HCT116 (cell line): ENCODE results near the gene BICRAL. TPM values are rescaled to one million over a fixed set of nuclear protein-coding genes. Genes with fewer than 3 reads are reported as not detected.

Source experiments
- ATAC-seq: fragments of 200-7000 bp; cut with Tn5 transposase; 2 replicates; pipeline ENCODE4 v1.9.1; 2020; ENCODE audit warnings: mild to moderate bottlenecking, moderate library complexity
- BruUV-seq: library from RNA; stranded (reverse); fragments of 400-500 nt; replicated peaks from 2 replicates; lab custom pipeline; 2021; lab: Mats Ljungman, UMichigan
- CTCF ChIA-PET: fragments of 300-600 bp; sonication (Branson Sonifier 250); formaldehyde crosslinking; loops from one replicate; lab custom pipeline; 2021; ENCODE audit warnings: antibody characterized with exemption; lab: Charles Lee
- POLR2A ChIA-PET: fragments of 300-600, 350-600 bp; sonication (Branson Sonifier 250); formaldehyde crosslinking; loops from one replicate; lab custom pipeline; 2021; ENCODE audit warnings: antibody characterized with exemption; lab: Charles Lee
- RAD21 ChIA-PET, 2 experiments: fragments of 300-600 bp; sonication (Branson Sonifier 250); formaldehyde crosslinking; loops; one replicate each; lab custom pipeline; 2023; ENCODE audit warnings: low total read pairs in 2 of 2; ENCODE audit not compliant: uncharacterized antibody in 2 of 2, unreplicated experiment in 2 of 2, low non-redundant PET in 1 of 2; lab: Charles Lee
- DNase-seq: peaks from one replicate; pipeline ENCODE4 v3.0.0-alpha.2; 2010; ENCODE audit warnings: low read depth, low spot score
- H2AFZ ChIP-seq: fragments of 200-600 bp; shearing (Covaris generic), sonication (generic); 2 replicates; pipeline ENCODE4 v1.6.1; 2017; ENCODE audit warnings: low read depth, mixed run types, mixed read lengths, antibody characterized with exemption, low read length; ENCODE audit not compliant: poor library complexity, severe bottlenecking
- H3K27ac ChIP-seq: 2 replicates; pipeline ENCODE4 v1.5.1; 2012; ENCODE audit warnings: low read depth, low read length
- H3K27me3 ChIP-seq: fragments of 200-600 bp; sonication (generic); 2 replicates; pipeline ENCODE4 v1.6.1; 2016; ENCODE audit warnings: mixed run types, low read length, mixed read lengths; ENCODE audit not compliant: insufficient read depth
- H3K36me3 ChIP-seq, 2 experiments: fragments of 200-500 bp in 1 of 2; fragments of 200-600 bp in 1 of 2; sonication (Bioruptor generic) in 1 of 2; sonication (generic) in 1 of 2; 2 replicates each; pipeline versions ENCODE4 v1.5.1 to v1.6.1; 2014 to 2016; ENCODE audit warnings: low read length in 2 of 2, inconsistent platforms in 1 of 2, mixed read lengths in 1 of 2, mixed run types in 1 of 2; ENCODE audit not compliant: insufficient read depth in 2 of 2, control insufficient read depth in 1 of 2
- H3K4me1 ChIP-seq, 2 experiments: fragments of 200-600 bp in 1 of 2; sonication (generic) in 1 of 2; 2 replicates each; pipeline versions ENCODE4 v1.5.1 to v1.6.1; 2012 to 2017; ENCODE audit warnings: low read length in 2 of 2, inconsistent platforms in 1 of 2, mild to moderate bottlenecking in 1 of 2, mixed read lengths in 1 of 2, mixed run types in 1 of 2, moderate library complexity in 1 of 2; ENCODE audit not compliant: insufficient read depth in 2 of 2, control insufficient read depth in 1 of 2
- H3K4me2 ChIP-seq: fragments of 200-600 bp; sonication (generic); 2 replicates; pipeline ENCODE4 v1.6.1; 2017; ENCODE audit warnings: mixed run types, low read length, mixed read lengths
- H3K4me3 ChIP-seq, 2 experiments: fragments of 200-600 bp in 1 of 2; sonication (generic) in 1 of 2; replicated peaks in 1 of 2; 2 replicates each; pipeline ENCODE4 v1.5.1; 2011 to 2016; ENCODE audit warnings: low read length in 2 of 2, control low read depth in 1 of 2, low read depth in 1 of 2, mild to moderate bottlenecking in 1 of 2, mixed read lengths in 1 of 2, mixed run types in 1 of 2
- H3K79me2 ChIP-seq: fragments of 200-600 bp; sonication (generic); 2 replicates; pipeline ENCODE4 v1.6.1; 2017; ENCODE audit warnings: mild to moderate bottlenecking, mixed run types, low read length, moderate library complexity, mixed read lengths; ENCODE audit not compliant: insufficient read depth
- H3K9ac ChIP-seq: fragments of 200-600 bp; sonication (generic); 2 replicates; pipeline ENCODE4 v1.6.1; 2016; ENCODE audit warnings: low read length, mixed read lengths
- H3K9me2 ChIP-seq: fragments of 200-600 bp; sonication (generic), shearing (Covaris generic); 2 replicates; pipeline ENCODE4 v1.6.1; 2017; ENCODE audit warnings: mixed run types, mild to moderate bottlenecking, moderate library complexity; ENCODE audit not compliant: insufficient read depth
- H3K9me3 ChIP-seq, 2 experiments: fragments of 200-500 bp in 1 of 2; fragments of 200-600 bp in 1 of 2; sonication (Bioruptor generic) in 1 of 2; sonication (generic) in 1 of 2; 2 replicates each; pipeline ENCODE4 v1.6.1; 2014 to 2017; ENCODE audit warnings: low read length in 2 of 2, mixed read lengths in 2 of 2, inconsistent platforms in 1 of 2, low read depth in 1 of 2, mild to moderate bottlenecking in 1 of 2, mixed run types in 1 of 2, moderate library complexity in 1 of 2; ENCODE audit not compliant: control insufficient read depth in 1 of 2, insufficient read depth in 1 of 2
- H4K20me1 ChIP-seq: fragments of 200-600 bp; sonication (generic), shearing (Covaris generic); 2 replicates; pipeline ENCODE4 v1.6.1; 2017; ENCODE audit warnings: mixed run types, mild to moderate bottlenecking, moderate library complexity; ENCODE audit not compliant: insufficient read depth
- ATF3 ChIP-seq: IDR thresholded peaks from 2 replicates; pipeline ENCODE4 v1.6.1; 2012
- CBX3 ChIP-seq: IDR thresholded peaks from 2 replicates; pipeline ENCODE4 v1.6.1; 2012; ENCODE audit warnings: low read depth
- EGR1 ChIP-seq: IDR thresholded peaks from 2 replicates; pipeline ENCODE4 v1.6.1; 2012; ENCODE audit warnings: low read depth
- FOSL1 ChIP-seq: IDR thresholded peaks from 2 replicates; pipeline ENCODE4 v1.6.1; 2012; ENCODE audit warnings: low read depth
- MAX ChIP-seq: IDR thresholded peaks from 2 replicates; pipeline ENCODE4 v1.6.1; 2012
- RAD21 ChIP-seq: IDR thresholded peaks from 2 replicates; pipeline ENCODE4 v1.6.1; 2012; ENCODE audit warnings: low read depth, mild to moderate bottlenecking
- TCF7L2 ChIP-seq: IDR thresholded peaks from 2 replicates; pipeline ENCODE4 v1.7.0; 2011; ENCODE audit warnings: borderline replicate concordance, inconsistent platforms; ENCODE audit not compliant: insufficient read depth, insufficient read length; ENCODE audit errors: extremely low read depth
- YY1 ChIP-seq: IDR thresholded peaks from 2 replicates; pipeline ENCODE4 v1.6.1; 2011; ENCODE audit warnings: low read length, low read depth, moderate library complexity, mild to moderate bottlenecking; ENCODE audit not compliant: insufficient replicate concordance; ENCODE audit errors: extremely low read depth
- intact Hi-C: fragments of 100-400 bp; cut with micrococcal nuclease; formaldehyde crosslinking; loops from 2 replicates; pipeline ENCODE4 v1.10.0; 2022
- total RNA-seq: library from RNA; stranded (reverse); gene quantifications from one replicate; pipeline ENCODE4 v1.2.1, GENCODE V29; 2021; ENCODE audit not compliant: unreplicated experiment
- TF ChIP-seq, protein P1 (sequence below), 3 experiments: fragments of 200-600 bp in 1 of 3; sonication (generic) in 1 of 3; IDR thresholded peaks in 2 of 3; conservative IDR thresholded peaks in 1 of 3; 2 replicates each; pipeline ENCODE4 v1.5.1; 2012 to 2017; ENCODE audit warnings: low read depth in 2 of 3, low read length in 2 of 3, antibody characterized with exemption in 1 of 3, borderline replicate concordance in 1 of 3, control low read depth in 1 of 3, mild to moderate bottlenecking in 1 of 3, mixed read lengths in 1 of 3, mixed run types in 1 of 3, moderate library complexity in 1 of 3; ENCODE audit not compliant: insufficient read depth in 1 of 3

Gene BICRAL
- total RNA-seq, 1 experiment from 2014 or later, result 14.9 TPM

- H3K4me1 ChIP-seq, result no peaks in the 10 kb centered on the region
- TF ChIP-seq, protein P1, sequence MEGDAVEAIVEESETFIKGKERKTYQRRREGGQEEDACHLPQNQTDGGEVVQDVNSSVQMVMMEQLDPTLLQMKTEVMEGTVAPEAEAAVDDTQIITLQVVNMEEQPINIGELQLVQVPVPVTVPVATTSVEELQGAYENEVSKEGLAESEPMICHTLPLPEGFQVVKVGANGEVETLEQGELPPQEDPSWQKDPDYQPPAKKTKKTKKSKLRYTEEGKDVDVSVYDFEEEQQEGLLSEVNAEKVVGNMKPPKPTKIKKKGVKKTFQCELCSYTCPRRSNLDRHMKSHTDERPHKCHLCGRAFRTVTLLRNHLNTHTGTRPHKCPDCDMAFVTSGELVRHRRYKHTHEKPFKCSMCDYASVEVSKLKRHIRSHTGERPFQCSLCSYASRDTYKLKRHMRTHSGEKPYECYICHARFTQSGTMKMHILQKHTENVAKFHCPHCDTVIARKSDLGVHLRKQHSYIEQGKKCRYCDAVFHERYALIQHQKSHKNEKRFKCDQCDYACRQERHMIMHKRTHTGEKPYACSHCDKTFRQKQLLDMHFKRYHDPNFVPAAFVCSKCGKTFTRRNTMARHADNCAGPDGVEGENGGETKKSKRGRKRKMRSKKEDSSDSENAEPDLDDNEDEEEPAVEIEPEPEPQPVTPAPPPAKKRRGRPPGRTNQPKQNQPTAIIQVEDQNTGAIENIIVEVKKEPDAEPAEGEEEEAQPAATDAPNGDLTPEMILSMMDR (IDR thresholded peaks at IDR 0.05 in 2 of 3, conservative IDR thresholded peaks at IDR 0.05 in 1 of 3; ENCODE audit: borderline replicate concordance in 1 of 3, insufficient read depth in 1 of 3, low read depth in 2 of 3, low read length in 2 of 3), result peak in 2 of 3 experiments; percentile 21 to 23; a peak in 1 of 6 replicates
- TF ChIP-seq RAD21, result no peak
- TF ChIP-seq, all 23 proteins: peak for 1
- H2AFZ ChIP-seq, result no peak overlapping the region
- CTCF ChIA-PET, result no interaction called here
- no peaks in the 10 kb centered on the region for H3K9me3 ChIP-seq
- POLR2A ChIA-PET, result interaction anchor here (1.4 kb wide), 1 partner anchor 12 kb away, joined by 3 read pairs; no protein-coding TSS in a partner anchor
- H3K79me2 ChIP-seq, result no peaks in the 10 kb centered on the region
- no peak overlapping the region for H3K27ac ChIP-seq
- intact Hi-C loops, result no loop called here
- DNase-seq (no peak), ATAC-seq (peak; percentile 74)
- RAD21 ChIA-PET, result no interaction called here
- H4K20me1 ChIP-seq, result no peaks in the 10 kb centered on the region
- BruUV-seq, result no TSS peak
- no peaks in the 10 kb centered on the region for H3K27me3 ChIP-seq
- peaks cover 0 to 4% of the 10 kb centered on the region in 2 experiments; a peak in 2 of 4 replicates for H3K36me3 ChIP-seq
- no peak overlapping the region for H3K4me3 ChIP-seq
- no peak overlapping the region for H3K4me2 ChIP-seq
- H3K9ac ChIP-seq, result no peak overlapping the region
- no peaks in the 10 kb centered on the region for H3K9me2 ChIP-seq
These were observed 38.1 kb downstream of the BICRAL start for GRCh38 chr6:42819803-42820511.

- DNase-seq, result no peak
- intact Hi-C loops, result no loop called here
- H3K4me1 ChIP-seq, result no peaks in the 10 kb centered on the region
- no peak overlapping the region for H2AFZ ChIP-seq
- no peaks in the 10 kb centered on the region for H4K20me1 ChIP-seq
- POLR2A ChIA-PET, result interaction anchor here (1.4 kb wide), 1 partner anchor 12 kb away, joined by 3 read pairs; no protein-coding TSS in a partner anchor
- H3K9me3 ChIP-seq, result no peaks in the 10 kb centered on the region
- no peak for ATAC-seq
- H3K36me3 ChIP-seq, result peaks cover 0 to 4% of the 10 kb centered on the region in 2 experiments; a peak in 2 of 4 replicates
- no peak overlapping the region for H3K4me3 ChIP-seq
- H3K9me2 ChIP-seq, result no peaks in the 10 kb centered on the region
- TF ChIP-seq CBX3 (no peak), YY1 (no peak), FOSL1 (no peak), ATF3 (no peak), MAX (no peak), EGR1 (no peak), TCF7L2 (no peak)
- H3K4me2 ChIP-seq, result no peak overlapping the region
- RAD21 ChIA-PET, result no interaction called here
- H3K27ac ChIP-seq, result no peak overlapping the region
- BruUV-seq, result no TSS peak
- CTCF ChIA-PET, result no interaction called here
- H3K27me3 ChIP-seq, result no peaks in the 10 kb centered on the region
- no peaks in the 10 kb centered on the region for H3K79me2 ChIP-seq
- no peak overlapping the region for H3K9ac ChIP-seq
These were observed 38.9 kb downstream of the BICRAL start for GRCh38 chr6:42820512-42821340.
